Astrocyte of the cerebellum (primary cell): ENCODE results near the gene PAPPA.

Experiments used
- DNase-seq: peaks from one replicate; pipeline ENCODE4 v3.0.0-alpha.2; 2011; ENCODE audit warnings: low read depth
- H3K4me3 ChIP-seq: 2 replicates; pipeline ENCODE4 v1.5.1; 2011; ENCODE audit warnings: mild to moderate bottlenecking, low read depth, low read length, moderate library complexity
- in situ Hi-C: cut with HindIII; loops from 2 replicates; pipeline ENCODE4 v1.10.0; 2017; ENCODE audit warnings: low sequenced_read_pairs
- TF ChIP-seq, protein P1 (sequence below): IDR thresholded peaks from 2 replicates; pipeline ENCODE4 v1.5.1; 2012; ENCODE audit warnings: low read length, low read depth, moderate library complexity, mild to moderate bottlenecking; ENCODE audit errors: missing control alignments

Gene PAPPA

DNA sequence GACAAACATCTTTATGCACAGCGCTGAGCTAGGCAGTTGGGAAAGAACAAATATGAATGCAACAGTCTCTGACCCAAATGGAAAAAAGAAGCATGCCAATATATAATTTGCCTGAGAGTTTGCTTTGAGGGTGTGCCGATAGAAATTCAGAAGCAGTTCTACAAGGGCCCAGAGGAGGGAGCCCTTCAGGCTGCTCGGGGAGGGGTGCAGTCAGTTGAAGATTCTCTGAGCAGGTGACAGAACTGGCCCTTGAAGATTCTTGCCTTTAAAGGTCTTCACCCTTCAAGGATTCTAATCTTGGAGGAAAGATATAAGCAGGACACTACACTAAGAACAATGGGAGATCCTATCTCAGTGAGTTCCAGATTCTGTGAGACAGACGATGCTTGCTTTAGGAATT is 3.7 kb upstream of the PAPPA start:
- in situ Hi-C loops, result no loop called here
- TF ChIP-seq, protein P1, sequence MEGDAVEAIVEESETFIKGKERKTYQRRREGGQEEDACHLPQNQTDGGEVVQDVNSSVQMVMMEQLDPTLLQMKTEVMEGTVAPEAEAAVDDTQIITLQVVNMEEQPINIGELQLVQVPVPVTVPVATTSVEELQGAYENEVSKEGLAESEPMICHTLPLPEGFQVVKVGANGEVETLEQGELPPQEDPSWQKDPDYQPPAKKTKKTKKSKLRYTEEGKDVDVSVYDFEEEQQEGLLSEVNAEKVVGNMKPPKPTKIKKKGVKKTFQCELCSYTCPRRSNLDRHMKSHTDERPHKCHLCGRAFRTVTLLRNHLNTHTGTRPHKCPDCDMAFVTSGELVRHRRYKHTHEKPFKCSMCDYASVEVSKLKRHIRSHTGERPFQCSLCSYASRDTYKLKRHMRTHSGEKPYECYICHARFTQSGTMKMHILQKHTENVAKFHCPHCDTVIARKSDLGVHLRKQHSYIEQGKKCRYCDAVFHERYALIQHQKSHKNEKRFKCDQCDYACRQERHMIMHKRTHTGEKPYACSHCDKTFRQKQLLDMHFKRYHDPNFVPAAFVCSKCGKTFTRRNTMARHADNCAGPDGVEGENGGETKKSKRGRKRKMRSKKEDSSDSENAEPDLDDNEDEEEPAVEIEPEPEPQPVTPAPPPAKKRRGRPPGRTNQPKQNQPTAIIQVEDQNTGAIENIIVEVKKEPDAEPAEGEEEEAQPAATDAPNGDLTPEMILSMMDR, result peak; percentile 68

DNA sequence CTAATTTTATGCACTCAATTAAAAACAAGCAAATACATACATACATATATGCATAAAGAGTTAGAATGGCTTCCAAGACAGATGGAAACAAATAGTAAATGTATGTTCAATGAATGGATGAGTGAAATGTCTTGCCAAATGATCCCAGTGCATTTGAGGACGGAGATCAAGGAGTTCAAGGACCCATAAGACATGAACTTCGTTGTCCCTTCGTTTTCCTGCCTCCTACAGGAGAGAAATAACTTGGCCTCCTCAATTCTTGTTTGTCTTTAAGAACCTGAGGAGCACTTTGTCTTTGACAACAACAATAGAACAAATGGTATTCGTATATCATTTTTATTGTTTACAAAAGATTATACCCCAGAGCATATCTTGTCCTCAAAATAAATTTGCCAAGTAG is 2.4 kb upstream of the PAPPA start:
- DNase-seq, result no peak

More for the DNA sequence above, 3.7 kb upstream of the PAPPA start:
- no peak overlapping the region for H3K4me3 ChIP-seq
- DNase-seq, result no peak

DNA sequence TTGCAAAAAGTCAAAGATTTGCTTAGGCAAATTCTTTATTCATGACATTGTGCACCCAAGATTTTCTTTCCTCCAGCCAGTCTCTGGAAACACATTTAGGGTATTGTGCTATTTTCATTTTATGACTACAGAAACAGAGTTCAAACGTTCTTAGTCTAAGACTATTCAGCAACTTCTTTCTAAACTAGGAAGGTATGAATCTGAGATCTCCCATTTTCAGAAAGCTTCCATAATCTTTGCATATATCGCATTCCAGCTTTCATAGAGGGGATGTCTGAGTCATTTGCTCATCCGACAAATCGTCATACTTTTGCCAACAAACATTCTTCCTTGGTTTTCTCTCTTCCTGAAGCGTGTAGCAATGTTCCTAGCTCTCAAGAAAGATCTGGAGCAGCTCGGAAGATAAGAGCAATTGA is 1.6 kb upstream of the PAPPA start:
- TF ChIP-seq, protein P1, result no peak
- no peak for DNase-seq
- in situ Hi-C loops, result no loop called here
- no peak overlapping the region for H3K4me3 ChIP-seq

More for the DNA sequence above, 2.4 kb upstream of the PAPPA start:
- no peak overlapping the region for H3K4me3 ChIP-seq
- in situ Hi-C loops, result no loop called here
- TF ChIP-seq, protein P1, result no peak

DNA sequence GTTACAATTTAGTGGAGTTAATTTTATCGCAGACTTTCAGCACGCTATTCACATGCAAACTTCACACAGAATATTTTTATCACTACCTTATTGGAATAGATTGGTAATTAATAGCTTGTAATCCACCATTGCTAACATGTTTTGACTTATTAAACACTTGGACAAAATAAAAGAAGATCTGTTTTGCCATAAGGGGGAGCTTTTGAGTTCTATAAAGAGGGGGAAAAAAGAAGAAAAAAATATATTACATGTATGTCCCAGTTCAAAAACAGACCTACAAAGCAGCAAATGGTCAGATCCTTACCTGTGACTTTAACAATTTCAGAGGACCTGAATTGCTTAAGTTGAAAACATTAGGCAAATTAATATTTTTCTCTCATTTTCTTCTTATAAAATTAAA is 1.2 kb upstream of the PAPPA start:
- TF ChIP-seq, protein P1, result no peak
- in situ Hi-C loops, result no loop called here
- no peak overlapping the region for H3K4me3 ChIP-seq
- no peak for DNase-seq

DNA sequence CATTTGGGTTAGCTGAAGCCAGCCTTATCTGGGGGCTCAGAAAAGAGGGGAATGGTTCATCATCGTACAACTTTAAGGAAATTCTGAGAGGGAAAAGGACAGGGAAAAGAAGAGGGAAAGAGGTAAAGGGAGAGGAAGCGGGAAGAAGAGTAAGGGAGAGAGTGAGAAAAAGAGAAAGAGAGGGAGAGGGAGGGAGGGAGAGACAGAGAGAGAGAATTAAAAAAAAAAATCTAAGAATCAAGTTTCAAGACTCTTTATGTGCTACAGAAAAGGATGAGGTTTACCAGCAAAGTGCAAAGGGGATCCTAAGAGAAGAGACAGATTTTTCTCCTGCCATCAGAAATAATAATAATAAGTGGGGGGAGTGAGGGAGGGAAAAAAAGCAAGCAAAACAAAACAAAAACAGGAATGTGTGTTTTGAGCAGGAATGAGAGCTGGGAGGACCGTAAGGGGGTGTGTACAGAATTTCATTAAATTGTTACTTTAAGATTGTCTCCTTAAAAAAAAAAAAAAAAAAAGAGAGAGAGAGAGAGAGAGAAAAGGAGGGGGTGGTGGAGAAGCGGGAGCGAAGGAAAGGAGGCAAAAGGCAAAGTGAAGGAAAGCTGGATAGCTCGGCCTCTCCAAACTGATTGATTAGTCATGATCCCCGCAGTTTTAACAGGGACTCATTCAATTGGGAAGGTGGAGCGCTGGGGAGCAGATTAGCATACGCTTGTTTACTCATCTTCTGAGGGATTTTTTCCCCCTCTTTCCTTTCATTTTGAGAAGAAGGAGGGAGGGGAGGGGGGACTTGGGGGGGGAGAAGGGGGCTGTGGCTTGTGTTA is 438 bp upstream of the PAPPA start:
- in situ Hi-C loops, result no loop called here
- TF ChIP-seq, protein P1, result no peak
- DNase-seq, result no peak
- H3K4me3 ChIP-seq, result peak overlapping the region; percentile 11

DNA sequence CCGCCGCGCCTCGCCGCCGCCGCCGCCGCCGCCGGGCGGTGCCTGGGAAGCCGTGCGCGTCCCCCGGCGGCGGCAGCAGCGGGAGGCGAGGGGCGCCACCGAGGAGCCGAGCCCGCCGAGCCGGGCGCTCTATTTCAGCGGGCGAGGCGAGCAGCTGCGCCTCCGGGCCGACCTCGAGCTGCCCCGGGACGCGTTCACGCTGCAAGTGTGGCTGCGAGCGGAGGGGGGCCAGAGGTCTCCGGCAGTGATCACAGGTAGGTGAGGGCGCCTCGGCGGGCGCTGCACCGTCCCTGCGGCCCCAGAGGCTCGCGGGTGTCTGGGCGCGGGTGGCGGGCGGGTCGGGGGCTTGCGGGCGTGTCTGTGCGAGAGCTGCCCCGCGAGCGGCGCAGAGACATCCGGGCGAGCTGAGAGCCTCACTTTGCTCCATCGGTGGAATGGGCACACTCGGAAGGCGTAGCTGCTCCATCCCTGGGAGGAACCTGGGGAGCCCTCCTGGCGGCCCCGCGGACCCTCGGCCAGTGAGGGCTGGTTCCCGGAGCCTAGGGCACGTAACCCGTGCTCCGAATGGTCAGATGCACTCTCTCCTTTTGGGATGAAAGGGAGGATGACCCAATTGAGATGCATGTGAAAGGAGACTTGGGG is 864 bp downstream of the PAPPA start:
- in situ Hi-C loops, result no loop called here
- H3K4me3 ChIP-seq, result peak overlapping the region; percentile 49
- no peak for DNase-seq
- TF ChIP-seq, protein P1, result no peak
